H1 (cell line): ENCODE results near the gene CCDC18.

Source experiments
- EGR1 ChIP-seq: IDR thresholded peaks from 2 replicates; pipeline ENCODE4 v1.6.1; 2011; ENCODE audit warnings: low read depth, low read length, borderline replicate concordance
- EP300 ChIP-seq, 2 experiments: IDR thresholded peaks; 1 replicate in 1 of 2; 2 replicates in 1 of 2; pipeline ENCODE4 v1.6.1; 2011 to 2012; ENCODE audit warnings: low read depth in 2 of 2, low read length in 2 of 2, mild to moderate bottlenecking in 2 of 2, borderline replicate concordance in 1 of 2, inconsistent platforms in 1 of 2, moderate library complexity in 1 of 2
- JUND ChIP-seq: IDR thresholded peaks from 2 replicates; pipeline ENCODE4 v1.6.1; 2011; ENCODE audit warnings: mild to moderate bottlenecking, improper control_type of control experiment, low read length
- POLR2A ChIP-seq, 2 experiments: IDR thresholded peaks; 1 replicate in 1 of 2; 2 replicates in 1 of 2; pipeline ENCODE4 v1.6.1; 2011; ENCODE audit warnings: low read depth in 2 of 2, low read length in 2 of 2, mild to moderate bottlenecking in 2 of 2; ENCODE audit errors: control extremely low read depth in 1 of 2
- RNF2 ChIP-seq: fragments of 200-900, 300-1000 bp; sonication (generic); IDR thresholded peaks from 2 replicates; pipeline ENCODE4 v1.7.1; 2016; ENCODE audit warnings: borderline replicate concordance, low read depth, mild to moderate bottlenecking, antibody characterized with exemption, low read length; ENCODE audit not compliant: poor library complexity, severe bottlenecking; ENCODE audit errors: missing control alignments
- SIN3A ChIP-seq, 2 experiments: IDR thresholded peaks in 1 of 2; conservative IDR thresholded peaks in 1 of 2; 2 replicates each; pipeline ENCODE4 v1.6.1; 2011 to 2012; ENCODE audit warnings: low read length in 2 of 2, improper control_type of control experiment in 1 of 2, low read depth in 1 of 2, mild to moderate bottlenecking in 1 of 2
- TAF1 ChIP-seq: IDR thresholded peaks from 2 replicates; pipeline ENCODE4 v1.6.1; 2011; ENCODE audit warnings: mild to moderate bottlenecking, low read depth, low read length
- TBP ChIP-seq: IDR thresholded peaks from 2 replicates; pipeline ENCODE4 v1.6.1; 2011; ENCODE audit warnings: low read depth, low read length, improper control_type of control experiment
- TF ChIP-seq, protein P1 (sequence below), 3 experiments: IDR thresholded peaks; 1 replicate in 2 of 3; 2 replicates in 1 of 3; pipeline versions ENCODE4 v1.5.1 to v1.6.1; 2011; ENCODE audit warnings: low read length in 3 of 3, mild to moderate bottlenecking in 3 of 3, inconsistent platforms in 2 of 3, low read depth in 1 of 3, moderate library complexity in 1 of 3; ENCODE audit not compliant: insufficient read depth in 1 of 3; ENCODE audit errors: control extremely low read depth in 1 of 3

DNA sequence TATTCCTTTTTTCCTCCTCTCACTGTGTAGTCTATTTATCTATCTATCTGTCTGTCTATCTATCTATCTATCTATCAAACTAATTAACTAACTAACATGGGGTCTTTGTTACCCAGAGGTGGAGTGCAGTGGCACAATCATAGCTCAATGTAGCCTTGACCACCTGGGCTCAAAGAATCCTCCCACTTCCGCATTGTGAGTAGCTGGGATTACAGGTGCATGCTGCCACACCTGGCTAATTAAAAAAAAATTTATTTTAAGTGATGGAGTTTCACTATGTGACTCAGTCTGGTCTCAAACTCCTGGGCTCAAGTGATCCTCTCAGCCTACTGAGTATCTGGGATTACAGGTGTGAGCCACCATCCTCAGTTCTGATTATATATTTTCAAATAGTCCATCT is 71.4 kb downstream of the CCDC18 start:
- TF ChIP-seq POLR2A (IDR thresholded peaks at IDR 0.05; ENCODE audit: control extremely low read depth in 1 of 2, low read depth in 2 of 2, low read length in 2 of 2) = no peak
- TF ChIP-seq RNF2 = no peak
- TF ChIP-seq, protein P1, sequence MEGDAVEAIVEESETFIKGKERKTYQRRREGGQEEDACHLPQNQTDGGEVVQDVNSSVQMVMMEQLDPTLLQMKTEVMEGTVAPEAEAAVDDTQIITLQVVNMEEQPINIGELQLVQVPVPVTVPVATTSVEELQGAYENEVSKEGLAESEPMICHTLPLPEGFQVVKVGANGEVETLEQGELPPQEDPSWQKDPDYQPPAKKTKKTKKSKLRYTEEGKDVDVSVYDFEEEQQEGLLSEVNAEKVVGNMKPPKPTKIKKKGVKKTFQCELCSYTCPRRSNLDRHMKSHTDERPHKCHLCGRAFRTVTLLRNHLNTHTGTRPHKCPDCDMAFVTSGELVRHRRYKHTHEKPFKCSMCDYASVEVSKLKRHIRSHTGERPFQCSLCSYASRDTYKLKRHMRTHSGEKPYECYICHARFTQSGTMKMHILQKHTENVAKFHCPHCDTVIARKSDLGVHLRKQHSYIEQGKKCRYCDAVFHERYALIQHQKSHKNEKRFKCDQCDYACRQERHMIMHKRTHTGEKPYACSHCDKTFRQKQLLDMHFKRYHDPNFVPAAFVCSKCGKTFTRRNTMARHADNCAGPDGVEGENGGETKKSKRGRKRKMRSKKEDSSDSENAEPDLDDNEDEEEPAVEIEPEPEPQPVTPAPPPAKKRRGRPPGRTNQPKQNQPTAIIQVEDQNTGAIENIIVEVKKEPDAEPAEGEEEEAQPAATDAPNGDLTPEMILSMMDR (IDR thresholded peaks at IDR 0.05; ENCODE audit: control extremely low read depth in 1 of 3, insufficient read depth in 1 of 3, low read depth in 1 of 3, low read length in 3 of 3) = no peak
- TF ChIP-seq EGR1 = no peak
- TF ChIP-seq TAF1 = no peak
- no peak for TF ChIP-seq EP300 (IDR thresholded peaks at IDR 0.05; ENCODE audit: borderline replicate concordance in 1 of 2, low read depth in 2 of 2, low read length in 2 of 2)
- TF ChIP-seq JUND = no peak
- TF ChIP-seq SIN3A (conservative IDR thresholded peaks at IDR 0.05 in 1 of 2, IDR thresholded peaks at IDR 0.05 in 1 of 2; ENCODE audit: low read depth in 1 of 2, low read length in 2 of 2) = no peak
- TF ChIP-seq TBP = no peak
